WTC11 (cell line): Measurements from ENCODE around the gene PHC3. TPM values are rescaled to one million over a fixed set of nuclear protein-coding genes. Genes with fewer than 3 reads are reported as not detected.

Experiments
- ATAC-seq: fragments of 200-7000 bp; cut with Tn5 transposase; 2 replicates; pipeline ENCODE4 v1.10.0; 2021; ENCODE audit warnings: mild to moderate bottlenecking, moderate library complexity
- CTCF ChIA-PET: fragments of 300-600 bp; sonication (Branson Sonifier 250); formaldehyde crosslinking; loops from one replicate; lab custom pipeline; 2021; ENCODE audit warnings: antibody characterized with exemption; lab: Charles Lee
- POLR2A ChIA-PET: fragments of 350-600 bp; sonication (Branson Sonifier 250); formaldehyde crosslinking; loops from one replicate; lab custom pipeline; 2021; ENCODE audit warnings: antibody characterized with exemption; lab: Charles Lee
- DNase-seq: peaks from one replicate; pipeline ENCODE4 v3.0.0; 2021; ENCODE audit warnings: low spot score
- H3K27ac Mint-ChIP-seq: 2 replicates; pipeline ENCODE4 v1.8.0; 2021; ENCODE audit warnings: mixed read lengths
- H3K27me3 Mint-ChIP-seq: 2 replicates; pipeline ENCODE4 v1.8.0; 2021; ENCODE audit warnings: low read depth, mild to moderate bottlenecking, moderate library complexity, mixed read lengths
- H3K36me3 Mint-ChIP-seq: 2 replicates; pipeline ENCODE4 v1.8.0; 2021; ENCODE audit warnings: mixed read lengths
- H3K4me1 Mint-ChIP-seq: 2 replicates; pipeline ENCODE4 v1.8.0; 2022; ENCODE audit warnings: mixed read lengths
- H3K4me3 Mint-ChIP-seq: 2 replicates; pipeline ENCODE4 v1.8.0; 2021; ENCODE audit warnings: mild to moderate bottlenecking, moderate library complexity, mixed read lengths
- H3K9me3 Mint-ChIP-seq: 2 replicates; pipeline ENCODE4 v1.8.0; 2021; ENCODE audit warnings: mixed read lengths
- AFF4 ChIP-seq: sonication (generic); formaldehyde crosslinking; IDR thresholded peaks from 2 replicates; pipeline ENCODE4 v1.8.1; 2023; ENCODE audit warnings: mild to moderate bottlenecking, missing genetic modification reagents, borderline replicate concordance
- CBFB ChIP-seq: sonication (generic); formaldehyde crosslinking; IDR thresholded peaks from 2 replicates; pipeline ENCODE4 v1.8.1; 2022; ENCODE audit warnings: mild to moderate bottlenecking, low read depth, missing genetic modification reagents
- E2F4 ChIP-seq: sonication (generic); formaldehyde crosslinking; IDR thresholded peaks from 2 replicates; pipeline ENCODE4 v1.8.1; 2022; ENCODE audit warnings: low read depth, mild to moderate bottlenecking, moderate library complexity, missing genetic modification reagents, borderline replicate concordance
- ESRRA ChIP-seq: sonication (generic); formaldehyde crosslinking; IDR thresholded peaks from 2 replicates; pipeline ENCODE4 v1.8.1; 2022; ENCODE audit warnings: mild to moderate bottlenecking, missing genetic modification reagents, borderline replicate concordance
- FOXK1 ChIP-seq: sonication (generic); formaldehyde crosslinking; IDR thresholded peaks from 2 replicates; pipeline ENCODE4 v1.8.0; 2022; ENCODE audit warnings: mild to moderate bottlenecking, moderate library complexity, missing genetic modification reagents
- FOXP1 ChIP-seq: sonication (generic); formaldehyde crosslinking; IDR thresholded peaks from 2 replicates; pipeline ENCODE4 v1.8.0; 2022; ENCODE audit warnings: missing genetic modification reagents, mild to moderate bottlenecking, moderate library complexity, borderline replicate concordance
- NFYB ChIP-seq: sonication (generic); formaldehyde crosslinking; conservative IDR thresholded peaks from 2 replicates; pipeline ENCODE4 v1.8.0; 2022; ENCODE audit warnings: low read depth, missing genetic modification reagents
- OVOL2 ChIP-seq: fragments of 250-450 bp; sonication (Bioruptor Pico); IDR thresholded peaks from 2 replicates; pipeline ENCODE4 v1.9.0; 2021; ENCODE audit warnings: mild to moderate bottlenecking, borderline replicate concordance
- RORB ChIP-seq: fragments of 250-450 bp; sonication (Bioruptor Pico); IDR thresholded peaks from 2 replicates; pipeline ENCODE4 v1.9.0; 2021; ENCODE audit warnings: mild to moderate bottlenecking
- SOX15 ChIP-seq: fragments of 250-450 bp; sonication (Bioruptor Pico); IDR thresholded peaks from 2 replicates; pipeline ENCODE4 v1.9.0; 2021; ENCODE audit warnings: mild to moderate bottlenecking
- TCF7 ChIP-seq: sonication (generic); formaldehyde crosslinking; IDR thresholded peaks from 2 replicates; pipeline ENCODE4 v1.8.0; 2022; ENCODE audit warnings: mild to moderate bottlenecking, low read depth, missing genetic modification reagents, moderate library complexity
- TP53 ChIP-seq: sonication (generic); formaldehyde crosslinking; IDR thresholded peaks from 2 replicates; pipeline ENCODE4 v1.8.1; 2023; ENCODE audit warnings: mild to moderate bottlenecking, missing genetic modification reagents
- ZNF423 ChIP-seq: fragments of 250-450 bp; sonication (Bioruptor Pico); IDR thresholded peaks from 2 replicates; pipeline ENCODE4 v2.1.2; 2022; ENCODE audit warnings: mild to moderate bottlenecking, moderate library complexity
- ZNF671 ChIP-seq: fragments of 250-450 bp; sonication (Bioruptor Pico); IDR thresholded peaks from 2 replicates; pipeline ENCODE4 v1.8.0; 2021; ENCODE audit warnings: mild to moderate bottlenecking
- total RNA-seq: library from RNA; stranded (reverse); gene quantifications from 3 replicates; pipeline ENCODE4 v1.2.3, GENCODE V29; 2021
- TF ChIP-seq, protein P1 (sequence below): fragments of 250-450 bp; sonication (Bioruptor Pico); IDR thresholded peaks from 2 replicates; pipeline ENCODE4 v1.9.0; 2021; ENCODE audit warnings: mild to moderate bottlenecking
- TF ChIP-seq, protein P2 (sequence below): sonication (generic); formaldehyde crosslinking; IDR thresholded peaks from 2 replicates; pipeline ENCODE4 v1.8.0; 2022; ENCODE audit warnings: mild to moderate bottlenecking, missing genetic modification reagents
- TF ChIP-seq, protein P3 (sequence below): sonication (generic); formaldehyde crosslinking; IDR thresholded peaks from 2 replicates; pipeline ENCODE4 v1.8.1; 2023; ENCODE audit warnings: mild to moderate bottlenecking, missing genetic modification reagents, moderate library complexity
- TF ChIP-seq, protein P4 (sequence below): fragments of 200-600 bp; IDR thresholded peaks from 2 replicates; pipeline ENCODE4 v1.8.0; 2022; ENCODE audit warnings: antibody characterized with exemption
- TF ChIP-seq, protein P5 (sequence below): sonication (generic); formaldehyde crosslinking; conservative IDR thresholded peaks from 2 replicates; pipeline ENCODE4 v1.8.1; 2023; ENCODE audit warnings: mild to moderate bottlenecking, low read depth, missing genetic modification reagents, moderate library complexity
- TF ChIP-seq, protein P6 (sequence below): sonication (generic); formaldehyde crosslinking; IDR thresholded peaks from 2 replicates; pipeline ENCODE4 v1.8.0; 2023; ENCODE audit warnings: mild to moderate bottlenecking, missing genetic modification reagents

The PHC3 gene
- total RNA-seq, 1 experiment from 2014 or later: 27.8 TPM

- TF ChIP-seq, protein P1, sequence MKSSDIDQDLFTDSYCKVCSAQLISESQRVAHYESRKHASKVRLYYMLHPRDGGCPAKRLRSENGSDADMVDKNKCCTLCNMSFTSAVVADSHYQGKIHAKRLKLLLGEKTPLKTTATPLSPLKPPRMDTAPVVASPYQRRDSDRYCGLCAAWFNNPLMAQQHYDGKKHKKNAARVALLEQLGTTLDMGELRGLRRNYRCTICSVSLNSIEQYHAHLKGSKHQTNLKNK: no peak
- TF ChIP-seq RORB (CRISPR knock-in tag): no peak
Measured at GRCh38 chr3:170079536-170080165, 101.9 kb downstream of the PHC3 start (continued).

- Mint-ChIP-seq H3K4me1 (peaks cover 8% of the 10 kb centered on the region), H3K27ac (peak overlapping the region; percentile 13), H3K36me3 (peaks cover 13% of the 10 kb centered on the region), H3K4me3 (no peak overlapping the region), H3K9me3 (no peaks in the 10 kb centered on the region), H3K27me3 (no peaks in the 10 kb centered on the region; the same call in 1 of the 2 replicates)
- ChIA-PET POLR2A (interaction anchor here (0.5 kb wide), 1 partner anchor 34 kb away, joined by 6 read pairs; no protein-coding TSS in a partner anchor), CTCF (interaction anchor here (0.5 to 4.3 kb wide), 34 partner anchors 9 to 391 kb away, joined by 3 to 38 read pairs (median 4); partner anchors contain the start of gene GPR160)
- DNase-seq: peak; percentile 23
- ATAC-seq: peak; percentile 84
- TF ChIP-seq E2F4 (CRISPR knock-in tag): no peak
- no peak; the same call in 1 of the 2 replicates for TF ChIP-seq ESRRA
- TF ChIP-seq ZNF671 (CRISPR knock-in tag): no peak
- TF ChIP-seq TP53 (CRISPR knock-in tag): no peak
- TF ChIP-seq ZNF423: no peak
- TF ChIP-seq, protein P2, sequence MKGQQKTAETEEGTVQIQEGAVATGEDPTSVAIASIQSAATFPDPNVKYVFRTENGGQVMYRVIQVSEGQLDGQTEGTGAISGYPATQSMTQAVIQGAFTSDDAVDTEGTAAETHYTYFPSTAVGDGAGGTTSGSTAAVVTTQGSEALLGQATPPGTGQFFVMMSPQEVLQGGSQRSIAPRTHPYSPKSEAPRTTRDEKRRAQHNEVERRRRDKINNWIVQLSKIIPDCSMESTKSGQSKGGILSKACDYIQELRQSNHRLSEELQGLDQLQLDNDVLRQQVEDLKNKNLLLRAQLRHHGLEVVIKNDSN: no peak
- TF ChIP-seq, protein P3, sequence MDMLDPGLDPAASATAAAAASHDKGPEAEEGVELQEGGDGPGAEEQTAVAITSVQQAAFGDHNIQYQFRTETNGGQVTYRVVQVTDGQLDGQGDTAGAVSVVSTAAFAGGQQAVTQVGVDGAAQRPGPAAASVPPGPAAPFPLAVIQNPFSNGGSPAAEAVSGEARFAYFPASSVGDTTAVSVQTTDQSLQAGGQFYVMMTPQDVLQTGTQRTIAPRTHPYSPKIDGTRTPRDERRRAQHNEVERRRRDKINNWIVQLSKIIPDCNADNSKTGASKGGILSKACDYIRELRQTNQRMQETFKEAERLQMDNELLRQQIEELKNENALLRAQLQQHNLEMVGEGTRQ (CRISPR knock-in tag): no peak
- no peak for TF ChIP-seq OVOL2 (CRISPR knock-in tag)
- TF ChIP-seq FOXK1 (CRISPR knock-in tag): no peak
- TF ChIP-seq, protein P4, sequence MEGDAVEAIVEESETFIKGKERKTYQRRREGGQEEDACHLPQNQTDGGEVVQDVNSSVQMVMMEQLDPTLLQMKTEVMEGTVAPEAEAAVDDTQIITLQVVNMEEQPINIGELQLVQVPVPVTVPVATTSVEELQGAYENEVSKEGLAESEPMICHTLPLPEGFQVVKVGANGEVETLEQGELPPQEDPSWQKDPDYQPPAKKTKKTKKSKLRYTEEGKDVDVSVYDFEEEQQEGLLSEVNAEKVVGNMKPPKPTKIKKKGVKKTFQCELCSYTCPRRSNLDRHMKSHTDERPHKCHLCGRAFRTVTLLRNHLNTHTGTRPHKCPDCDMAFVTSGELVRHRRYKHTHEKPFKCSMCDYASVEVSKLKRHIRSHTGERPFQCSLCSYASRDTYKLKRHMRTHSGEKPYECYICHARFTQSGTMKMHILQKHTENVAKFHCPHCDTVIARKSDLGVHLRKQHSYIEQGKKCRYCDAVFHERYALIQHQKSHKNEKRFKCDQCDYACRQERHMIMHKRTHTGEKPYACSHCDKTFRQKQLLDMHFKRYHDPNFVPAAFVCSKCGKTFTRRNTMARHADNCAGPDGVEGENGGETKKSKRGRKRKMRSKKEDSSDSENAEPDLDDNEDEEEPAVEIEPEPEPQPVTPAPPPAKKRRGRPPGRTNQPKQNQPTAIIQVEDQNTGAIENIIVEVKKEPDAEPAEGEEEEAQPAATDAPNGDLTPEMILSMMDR: no peak
- TF ChIP-seq, protein P5, sequence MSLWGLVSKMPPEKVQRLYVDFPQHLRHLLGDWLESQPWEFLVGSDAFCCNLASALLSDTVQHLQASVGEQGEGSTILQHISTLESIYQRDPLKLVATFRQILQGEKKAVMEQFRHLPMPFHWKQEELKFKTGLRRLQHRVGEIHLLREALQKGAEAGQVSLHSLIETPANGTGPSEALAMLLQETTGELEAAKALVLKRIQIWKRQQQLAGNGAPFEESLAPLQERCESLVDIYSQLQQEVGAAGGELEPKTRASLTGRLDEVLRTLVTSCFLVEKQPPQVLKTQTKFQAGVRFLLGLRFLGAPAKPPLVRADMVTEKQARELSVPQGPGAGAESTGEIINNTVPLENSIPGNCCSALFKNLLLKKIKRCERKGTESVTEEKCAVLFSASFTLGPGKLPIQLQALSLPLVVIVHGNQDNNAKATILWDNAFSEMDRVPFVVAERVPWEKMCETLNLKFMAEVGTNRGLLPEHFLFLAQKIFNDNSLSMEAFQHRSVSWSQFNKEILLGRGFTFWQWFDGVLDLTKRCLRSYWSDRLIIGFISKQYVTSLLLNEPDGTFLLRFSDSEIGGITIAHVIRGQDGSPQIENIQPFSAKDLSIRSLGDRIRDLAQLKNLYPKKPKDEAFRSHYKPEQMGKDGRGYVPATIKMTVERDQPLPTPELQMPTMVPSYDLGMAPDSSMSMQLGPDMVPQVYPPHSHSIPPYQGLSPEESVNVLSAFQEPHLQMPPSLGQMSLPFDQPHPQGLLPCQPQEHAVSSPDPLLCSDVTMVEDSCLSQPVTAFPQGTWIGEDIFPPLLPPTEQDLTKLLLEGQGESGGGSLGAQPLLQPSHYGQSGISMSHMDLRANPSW (CRISPR knock-in tag): no peak
- TF ChIP-seq, protein P6, sequence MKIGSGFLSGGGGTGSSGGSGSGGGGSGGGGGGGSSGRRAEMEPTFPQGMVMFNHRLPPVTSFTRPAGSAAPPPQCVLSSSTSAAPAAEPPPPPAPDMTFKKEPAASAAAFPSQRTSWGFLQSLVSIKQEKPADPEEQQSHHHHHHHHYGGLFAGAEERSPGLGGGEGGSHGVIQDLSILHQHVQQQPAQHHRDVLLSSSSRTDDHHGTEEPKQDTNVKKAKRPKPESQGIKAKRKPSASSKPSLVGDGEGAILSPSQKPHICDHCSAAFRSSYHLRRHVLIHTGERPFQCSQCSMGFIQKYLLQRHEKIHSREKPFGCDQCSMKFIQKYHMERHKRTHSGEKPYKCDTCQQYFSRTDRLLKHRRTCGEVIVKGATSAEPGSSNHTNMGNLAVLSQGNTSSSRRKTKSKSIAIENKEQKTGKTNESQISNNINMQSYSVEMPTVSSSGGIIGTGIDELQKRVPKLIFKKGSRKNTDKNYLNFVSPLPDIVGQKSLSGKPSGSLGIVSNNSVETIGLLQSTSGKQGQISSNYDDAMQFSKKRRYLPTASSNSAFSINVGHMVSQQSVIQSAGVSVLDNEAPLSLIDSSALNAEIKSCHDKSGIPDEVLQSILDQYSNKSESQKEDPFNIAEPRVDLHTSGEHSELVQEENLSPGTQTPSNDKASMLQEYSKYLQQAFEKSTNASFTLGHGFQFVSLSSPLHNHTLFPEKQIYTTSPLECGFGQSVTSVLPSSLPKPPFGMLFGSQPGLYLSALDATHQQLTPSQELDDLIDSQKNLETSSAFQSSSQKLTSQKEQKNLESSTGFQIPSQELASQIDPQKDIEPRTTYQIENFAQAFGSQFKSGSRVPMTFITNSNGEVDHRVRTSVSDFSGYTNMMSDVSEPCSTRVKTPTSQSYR: no peak
- TF ChIP-seq NFYB: no peak
- no peak for TF ChIP-seq FOXP1 (CRISPR knock-in tag)
- TF ChIP-seq TCF7 (CRISPR knock-in tag): no peak
- no peak for TF ChIP-seq AFF4 (CRISPR knock-in tag)
- TF ChIP-seq SOX15: no peak
- TF ChIP-seq CBFB (CRISPR knock-in tag): no peak
Measured at GRCh38 chr3:170078620-170079281, 102.8 kb downstream of the PHC3 start.
